Activated B cell treated with CpG ODN at 0.5 μM for 24 hours (primary cell): ENCODE data around the gene LRRK2. TPM values are rescaled to one million over a fixed set of nuclear protein-coding genes. Genes with fewer than 3 reads are reported as not detected.

Experiments
- ATAC-seq: fragments of 200-7000 bp; cut with Tn5 transposase; one replicate; pipeline ENCODE4 v1.10.0; 2021; ENCODE audit warnings: low read depth, mild to moderate bottlenecking, moderate library complexity
- CTCF ChIA-PET: fragments of 350-600 bp; sonication (Branson Sonifier 250); formaldehyde crosslinking; loops from one replicate; lab custom pipeline; 2021; ENCODE audit warnings: antibody characterized with exemption; lab: Charles Lee
- POLR2A ChIA-PET: fragments of 350-600 bp; sonication (Branson Sonifier 250); formaldehyde crosslinking; loops from one replicate; lab custom pipeline; 2021; ENCODE audit warnings: antibody characterized with exemption; lab: Charles Lee
- DNase-seq: peaks from one replicate; pipeline ENCODE4 v3.0.0; 2022
- H3K27ac Mint-ChIP-seq: one replicate; pipeline ENCODE4 v1.8.0; 2020; ENCODE audit warnings: mixed read lengths
- H3K27me3 Mint-ChIP-seq: one replicate; pipeline ENCODE4 v1.8.0; 2021; ENCODE audit warnings: mixed read lengths
- H3K36me3 Mint-ChIP-seq: one replicate; pipeline ENCODE4 v1.8.0; 2021; ENCODE audit warnings: low read depth, mixed read lengths
- H3K4me1 Mint-ChIP-seq: one replicate; pipeline ENCODE4 v1.8.0; 2021; ENCODE audit warnings: mixed read lengths
- H3K4me3 Mint-ChIP-seq: one replicate; pipeline ENCODE4 v1.8.0; 2020; ENCODE audit warnings: mild to moderate bottlenecking, mixed read lengths
- H3K9me3 Mint-ChIP-seq: one replicate; pipeline ENCODE4 v1.8.0; 2020; ENCODE audit warnings: mixed read lengths
- CTCF ChIP-seq: fragments of 200-600 bp; IDR thresholded peaks from one replicate; pipeline ENCODE4 v1.8.0; 2022; ENCODE audit warnings: antibody characterized with exemption, mild to moderate bottlenecking
- intact Hi-C: fragments of 100-400 bp; cut with micrococcal nuclease; formaldehyde crosslinking; loops from one replicate; pipeline ENCODE4 v1.15.1; 2024
- total RNA-seq: library from RNA; stranded (reverse); gene quantifications from 2 replicates; pipeline ENCODE4 v1.2.3, GENCODE V29; 2022

LRRK2 gene
- total RNA-seq, 1 donor from 2014 or later, result 71.7 TPM

- no peak overlapping the region for H3K27ac Mint-ChIP-seq
- no peaks in the 10 kb centered on the region for H3K27me3 Mint-ChIP-seq
- peaks cover 54% of the 10 kb centered on the region for H3K36me3 Mint-ChIP-seq
- POLR2A ChIA-PET, result no interaction called here
- no peak for TF ChIP-seq CTCF
- ATAC-seq (no peak), DNase-seq (no peak)
- no peak overlapping the region for H3K4me3 Mint-ChIP-seq
- CTCF ChIA-PET, result interaction anchor here (0.7 kb wide), 1 partner anchor 146 kb away, joined by 3 read pairs; no protein-coding TSS in a partner anchor
- no peaks in the 10 kb centered on the region for H3K4me1 Mint-ChIP-seq
- no peaks in the 10 kb centered on the region for H3K9me3 Mint-ChIP-seq
- intact Hi-C loops, result no loop called here
Observed at GRCh38 chr12:40298341-40298740, 73.5 kb downstream of the LRRK2 start.

DNA sequence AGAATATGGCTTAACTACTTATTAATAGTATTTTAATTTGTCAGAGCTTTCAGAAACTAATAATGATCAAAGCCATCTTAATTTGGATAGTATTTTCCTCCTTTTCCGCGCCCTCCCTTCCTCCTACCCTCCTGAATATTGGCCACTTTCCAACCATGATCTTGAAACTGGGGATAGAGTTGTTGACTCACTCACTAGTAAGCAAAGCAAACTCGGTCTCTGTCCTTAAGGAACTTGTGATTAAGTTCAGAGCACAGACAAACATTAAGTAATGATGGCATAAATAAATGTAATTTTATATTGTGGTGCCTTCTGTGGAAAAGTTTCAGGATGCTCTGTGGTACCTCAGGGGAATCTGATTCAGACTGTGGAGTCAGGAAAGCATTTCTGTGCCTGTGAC, 75.7 kb downstream of the LRRK2 start:
- DNase-seq (no peak), ATAC-seq (no peak)
- ChIA-PET CTCF (no interaction called here), POLR2A (no interaction called here)
- H3K27me3 Mint-ChIP-seq, result no peaks in the 10 kb centered on the region
- no peaks in the 10 kb centered on the region for H3K4me1 Mint-ChIP-seq
- H3K9me3 Mint-ChIP-seq, result no peaks in the 10 kb centered on the region
- H3K27ac Mint-ChIP-seq, result peak overlapping the region; percentile 20
- intact Hi-C loops, result loop anchor here (2.0 kb wide), 1 partner anchor 16 kb away; no protein-coding TSS in a partner anchor
- no peak overlapping the region for H3K4me3 Mint-ChIP-seq
- peaks cover 55% of the 10 kb centered on the region for H3K36me3 Mint-ChIP-seq
- no peak for TF ChIP-seq CTCF

- Mint-ChIP-seq H3K36me3 (peaks cover 47% of the 10 kb centered on the region), H3K27ac (peak overlapping the region; percentile 37), H3K9me3 (no peaks in the 10 kb centered on the region), H3K27me3 (no peaks in the 10 kb centered on the region), H3K4me1 (peaks cover 19% of the 10 kb centered on the region), H3K4me3 (no peak overlapping the region)
- intact Hi-C loops, result no loop called here
- DNase-seq (no peak), ATAC-seq (no peak)
- ChIA-PET POLR2A (interaction anchor here (1.2 kb wide), 1 partner anchor 84 kb away, joined by 3 read pairs; the partner anchor contains the start of gene LRRK2), CTCF (interaction anchor here (1.0 kb wide), 1 partner anchor 298 kb away, joined by 3 read pairs; no protein-coding TSS in a partner anchor)
- no peak for TF ChIP-seq CTCF
Observed at GRCh38 chr12:40309001-40309400, 84.2 kb downstream of the LRRK2 start.

GRCh38 chr12:40310211-40310610, 85.4 kb downstream of the LRRK2 start:
- CTCF ChIA-PET, result interaction anchor here (1.0 kb wide), 1 partner anchor 299 kb away, joined by 3 read pairs; no protein-coding TSS in a partner anchor
- intact Hi-C loops, result loop anchor here (5.0 kb wide), 2 partner anchors 543 to 688 kb away; no protein-coding TSS in a partner anchor
- no peaks in the 10 kb centered on the region for H3K9me3 Mint-ChIP-seq

More at GRCh38 chr12:40310211-40310610, 85.4 kb downstream of the LRRK2 start:
- ATAC-seq (no peak), DNase-seq (no peak)
- POLR2A ChIA-PET, result interaction anchor here (1.2 kb wide), 1 partner anchor 86 kb away, joined by 3 read pairs; the partner anchor contains the start of gene LRRK2
- Mint-ChIP-seq H3K27me3 (no peaks in the 10 kb centered on the region), H3K27ac (peak overlapping the region; percentile 24), H3K4me3 (no peak overlapping the region), H3K4me1 (peaks cover 31% of the 10 kb centered on the region), H3K36me3 (peaks cover 48% of the 10 kb centered on the region)
- TF ChIP-seq CTCF, result no peak
